HG02970 (cell line): ENCODE results near the gene FTO.
"Not testable (repeated sequence)": the region's sequence is repeated elsewhere in the genome, so short reads cannot be mapped to it uniquely, and the experiment has no call there.

Source experiments
- ATAC-seq: cut with Tn5 transposase; IDR thresholded peaks from one replicate; pipeline ENCODE4 v1.9.1; 2021; ENCODE audit warnings: mild to moderate bottlenecking, moderate library complexity, moderate number of reproducible peaks; ENCODE audit not compliant: unreplicated experiment, low FRiP score

The FTO gene

DNA sequence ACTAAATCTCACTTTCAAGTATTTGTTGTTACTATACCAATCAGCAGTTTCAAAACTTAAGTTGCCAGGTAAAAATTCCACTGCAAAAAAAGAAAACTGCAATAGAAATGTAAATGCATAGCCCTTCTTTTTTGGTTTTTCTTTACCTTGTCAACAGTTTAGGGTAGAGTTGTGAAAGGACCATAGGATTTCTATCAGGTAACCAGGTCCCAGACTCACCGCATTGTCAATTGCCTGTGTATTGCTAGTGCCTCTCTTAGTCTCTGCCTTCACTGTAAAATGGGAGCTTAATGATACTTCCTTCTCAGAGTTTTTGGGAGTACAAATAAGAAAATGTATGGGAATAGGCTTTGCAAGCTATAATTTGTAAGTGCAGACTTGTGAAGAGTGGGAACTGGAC lies 145.0 kb downstream of the FTO start:
- no peak for ATAC-seq

DNA sequence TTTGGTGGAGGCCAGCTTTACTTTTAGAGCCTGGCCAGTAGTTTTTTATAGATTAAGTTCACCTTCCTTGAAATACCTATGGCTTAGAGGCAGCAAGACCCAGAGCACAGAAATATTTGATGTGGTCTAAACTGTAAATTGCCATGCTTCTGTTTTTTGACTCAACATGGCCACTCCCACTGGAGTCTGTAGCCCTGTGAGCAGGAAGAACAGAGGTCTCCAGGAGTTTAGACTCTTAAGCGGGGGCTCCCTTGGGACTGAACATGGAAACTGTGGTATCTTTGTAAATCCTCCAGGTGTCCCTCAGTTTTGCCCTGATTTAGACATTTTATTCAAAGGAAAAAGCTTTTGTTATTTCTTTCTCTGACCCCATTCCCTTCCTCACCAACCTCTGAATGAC lies 145.6 kb downstream of the FTO start:
- no peak for ATAC-seq

GRCh38 chr16:53849994-53850393 lies 146.0 kb downstream of the FTO start:
- no peak for ATAC-seq

GRCh38 chr16:53852678-53853077 lies 148.7 kb downstream of the FTO start:
- no peak for ATAC-seq

GRCh38 chr16:53855056-53855455 lies 151.1 kb downstream of the FTO start:
- ATAC-seq, result no peak

DNA sequence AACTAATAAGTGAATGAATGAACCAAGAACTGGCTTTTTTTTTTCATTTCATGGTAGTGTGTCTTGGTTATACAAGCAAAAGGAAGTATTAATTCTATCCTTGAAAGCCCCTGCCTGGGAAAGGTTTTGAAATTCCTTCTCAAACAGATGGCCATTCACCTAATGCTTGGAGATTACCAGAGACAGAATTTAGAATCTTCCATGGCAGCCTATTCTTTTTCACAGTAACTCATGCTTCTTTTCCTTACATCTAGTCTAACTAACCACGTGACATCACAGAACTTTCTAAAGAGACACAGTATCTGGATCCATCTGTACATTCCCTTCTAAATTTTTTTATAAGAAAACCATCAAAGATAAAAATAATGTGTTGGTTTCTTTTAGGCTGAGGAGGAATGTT lies 151.6 kb downstream of the FTO start:
- ATAC-seq, result no peak

DNA sequence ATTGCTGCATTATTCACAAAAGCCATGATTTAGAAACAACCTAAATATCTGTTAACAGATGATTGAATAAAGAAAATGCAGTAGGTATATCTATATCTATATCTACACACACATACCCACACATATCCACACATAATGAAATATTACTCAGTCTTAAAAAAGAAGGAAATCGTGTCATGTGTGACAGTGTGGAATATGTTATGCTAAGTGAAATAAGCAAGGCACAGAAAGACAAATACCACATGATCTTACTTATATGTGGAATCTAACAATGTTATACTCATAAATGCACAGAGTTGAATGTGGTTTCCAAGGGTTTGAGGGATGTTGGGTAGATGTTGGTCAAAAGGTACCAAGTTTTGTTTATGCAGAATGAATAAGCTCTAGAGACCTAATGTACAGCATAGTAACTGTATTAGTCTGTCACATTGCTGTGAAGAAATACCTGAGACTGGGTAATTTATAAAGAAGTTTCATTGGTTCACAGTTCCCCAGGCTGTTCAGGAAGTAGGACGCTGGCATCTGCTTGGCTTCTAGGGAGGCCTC lies 156.1 kb downstream of the FTO start:
- no peak for ATAC-seq

GRCh38 chr16:53863861-53864260 lies 159.9 kb downstream of the FTO start:
- ATAC-seq, result no peak

- no peak for ATAC-seq
These were observed 161.0 kb downstream of the FTO start for GRCh38 chr16:53864819-53865493.

DNA sequence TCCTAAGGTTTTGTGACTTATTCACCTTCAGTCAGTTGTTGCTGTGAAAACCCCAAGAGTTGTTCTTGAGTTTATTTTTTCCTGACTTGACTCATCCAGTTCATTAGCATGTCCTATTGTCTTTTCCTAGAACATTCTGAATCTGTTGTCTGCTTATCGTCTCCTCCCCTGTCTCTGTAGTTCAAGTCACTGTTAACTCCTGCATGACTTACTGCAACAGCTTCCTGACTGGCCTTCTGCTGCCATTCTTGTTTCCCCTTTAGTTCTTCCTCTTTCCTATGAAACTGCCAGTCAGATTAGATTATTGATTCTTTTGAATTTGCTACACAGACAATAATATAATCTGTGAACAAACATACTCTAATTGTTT lies 161.5 kb downstream of the FTO start:
- no peak for ATAC-seq

DNA sequence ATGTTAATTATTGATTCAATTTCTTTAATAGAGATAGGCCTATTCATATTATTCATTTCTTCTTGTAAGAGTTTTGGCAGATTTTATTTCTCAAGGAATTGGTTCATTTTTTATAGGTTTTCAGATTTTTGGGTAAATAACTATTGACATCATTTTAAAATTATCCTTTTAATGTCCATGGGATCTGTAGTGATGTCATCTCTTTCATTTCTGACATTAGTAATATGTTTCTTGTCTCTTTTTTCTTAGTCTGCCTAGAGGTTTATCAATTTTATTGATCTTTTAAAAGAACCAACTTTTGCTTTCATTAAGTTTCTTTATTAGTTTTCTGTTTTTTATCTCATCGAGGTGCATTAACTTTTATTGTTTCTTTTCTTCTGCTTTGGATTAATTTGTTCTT lies 162.6 kb downstream of the FTO start:
- ATAC-seq, result no peak

GRCh38 chr16:53870831-53871230 lies 166.9 kb downstream of the FTO start:
- no peak for ATAC-seq

DNA sequence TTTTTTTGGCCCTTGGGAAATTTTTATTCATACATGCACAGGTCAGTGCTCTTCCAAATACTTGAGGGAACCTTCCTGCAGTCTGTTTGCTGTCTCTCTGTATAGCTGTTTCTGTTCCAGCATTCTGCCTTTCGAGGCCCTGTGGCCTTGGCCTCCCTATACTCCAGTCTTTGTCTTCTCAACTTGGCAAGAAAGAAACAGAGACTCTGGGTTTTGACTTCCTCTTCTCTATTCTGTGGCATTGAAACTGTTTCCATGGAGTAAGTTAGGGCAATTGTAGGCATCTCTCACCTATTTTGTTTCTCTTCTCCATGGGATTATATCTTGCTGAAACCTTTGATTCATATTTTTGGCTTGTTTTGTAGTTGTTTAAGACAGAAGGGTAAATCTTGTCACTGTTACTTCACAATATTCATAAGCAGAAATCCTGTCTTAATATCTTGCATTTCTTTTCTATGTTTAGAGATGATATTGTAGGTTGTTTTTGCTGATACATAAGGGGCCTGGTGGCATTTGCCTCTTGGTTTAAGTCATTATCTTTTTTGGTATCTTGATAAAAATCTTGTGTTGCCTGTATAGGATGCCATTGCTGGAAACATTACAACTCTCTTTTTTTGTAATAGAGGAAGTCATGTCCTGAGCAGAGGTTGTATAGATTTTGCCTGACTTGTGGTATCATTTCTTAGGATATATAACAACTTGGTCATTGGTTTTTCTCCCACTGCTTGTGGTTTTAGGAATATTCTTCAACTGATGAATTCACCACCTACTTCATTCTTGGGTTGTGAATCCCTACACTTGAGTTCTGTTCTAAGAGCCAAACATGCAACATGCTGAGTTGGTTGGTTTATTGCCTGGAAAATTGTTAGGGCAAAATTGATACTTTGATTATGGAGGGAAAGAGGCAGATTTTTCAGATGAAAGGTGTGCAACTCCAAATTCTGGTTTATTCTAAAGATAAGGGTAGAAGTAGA lies 168.6 kb downstream of the FTO start:
- ATAC-seq, result no peak

DNA sequence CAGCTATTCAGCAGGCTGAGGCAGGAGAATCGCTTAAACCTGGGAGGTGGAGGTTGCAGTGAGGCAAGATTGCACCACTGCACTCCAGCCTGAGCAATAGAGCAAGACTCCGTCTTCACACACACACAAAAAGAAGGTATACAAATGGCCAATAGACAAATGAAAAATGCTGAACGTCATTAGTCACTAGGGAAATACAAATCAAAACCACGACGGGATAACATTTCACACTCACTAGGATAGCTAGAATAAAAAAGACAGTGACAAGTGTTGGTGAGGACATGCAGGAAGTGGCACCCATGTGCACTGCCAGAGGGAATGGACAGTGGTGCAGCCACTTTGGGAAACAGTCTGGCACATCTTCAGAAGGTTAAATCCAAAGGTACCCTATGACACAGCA lies 172.9 kb downstream of the FTO start:
- no peak for ATAC-seq

- no peak for ATAC-seq
These were observed 174.3 kb downstream of the FTO start for GRCh38 chr16:53878216-53878615.

- ATAC-seq, result no peak
These were observed 177.4 kb downstream of the FTO start for GRCh38 chr16:53881371-53881770.

GRCh38 chr16:53882310-53882709 lies 178.4 kb downstream of the FTO start:
- no peak for ATAC-seq

GRCh38 chr16:53884748-53885147 lies 180.8 kb downstream of the FTO start:
- no peak for ATAC-seq

DNA sequence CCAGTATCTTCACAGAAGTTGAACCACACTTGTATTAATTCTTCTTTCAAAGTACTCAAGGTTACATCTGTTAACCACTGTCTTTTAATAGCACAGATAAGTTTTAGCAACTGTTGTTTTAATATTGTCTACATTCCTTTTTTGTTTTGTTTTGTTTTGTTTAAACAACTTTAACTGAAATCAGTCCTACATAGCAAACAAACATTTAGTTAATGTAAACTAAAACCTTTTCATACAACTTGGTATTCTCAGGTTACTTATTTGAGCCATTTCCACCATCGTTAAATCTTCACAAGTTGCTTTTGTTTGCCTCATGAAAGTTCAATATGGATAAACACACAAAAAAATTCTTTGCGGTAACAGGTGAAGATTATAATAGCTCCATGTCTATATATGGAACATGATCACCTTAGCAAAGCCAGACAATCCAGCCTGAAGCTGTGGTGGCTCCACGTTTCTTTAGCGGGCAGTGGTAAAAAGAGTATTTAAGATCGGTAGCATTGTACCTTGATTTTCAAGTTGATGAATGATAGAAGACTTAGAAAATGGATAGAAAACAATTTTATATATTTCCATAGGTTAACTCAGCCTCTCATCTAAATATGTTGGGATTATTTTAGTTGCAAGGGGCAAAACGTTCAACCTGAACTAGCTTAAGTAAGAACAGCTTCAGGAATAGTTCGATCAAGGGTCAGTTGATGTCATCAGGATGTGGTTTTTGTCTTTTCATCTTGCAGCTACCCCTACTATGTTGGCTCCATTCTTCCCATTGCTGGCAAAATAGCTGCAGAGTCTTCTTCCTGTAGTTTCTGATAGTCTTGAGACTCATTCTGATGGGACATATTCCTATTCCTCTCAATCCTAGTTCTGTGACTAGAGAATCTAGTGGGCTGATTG lies 182.8 kb downstream of the FTO start:
- ATAC-seq, result no peak

DNA sequence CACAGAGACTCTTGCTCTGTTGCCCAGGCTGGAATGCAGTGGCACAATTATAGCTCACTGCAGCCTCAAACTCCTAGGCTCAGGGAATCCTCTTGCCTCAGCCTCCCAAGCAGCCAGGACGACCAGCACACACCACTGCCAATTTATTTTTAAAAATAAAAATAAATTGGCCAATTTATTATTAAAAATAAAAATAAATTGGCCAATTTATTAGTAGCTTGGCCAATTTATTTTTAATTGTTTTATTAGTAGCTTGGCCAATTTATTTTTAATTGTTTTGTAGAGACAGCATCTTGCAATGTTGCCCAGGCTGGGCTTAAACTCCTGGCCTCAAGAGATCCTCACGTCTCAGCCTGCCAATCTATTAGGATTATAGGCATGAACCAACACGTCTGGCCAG lies 184.3 kb downstream of the FTO start:
- ATAC-seq, result no peak

DNA sequence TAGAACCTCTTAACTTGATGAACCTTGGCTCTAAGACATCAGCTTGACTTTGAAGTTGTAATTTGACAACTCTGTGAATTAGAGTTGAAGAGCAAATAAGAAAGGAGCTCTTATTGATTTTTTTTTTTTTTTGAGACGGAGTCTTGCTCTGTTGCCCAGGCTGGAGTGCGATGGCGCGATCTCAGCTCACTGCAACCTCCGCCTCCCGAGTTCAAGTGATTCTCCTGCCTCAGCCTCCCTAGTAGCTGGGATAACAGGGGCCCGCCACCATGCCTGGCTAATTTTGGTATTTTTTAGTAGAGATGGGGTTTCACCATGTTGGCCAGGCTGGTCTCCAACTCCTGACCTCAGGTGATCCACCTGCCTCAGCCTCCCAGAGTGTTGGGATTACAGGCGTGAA lies 186.9 kb downstream of the FTO start:
- ATAC-seq, result not testable (repeated sequence)
